Endothelial cell of umbilical vein (primary cell): ENCODE measurements around the gene TRDN. TPM values are rescaled to one million over a fixed set of nuclear protein-coding genes. Genes with fewer than 3 reads are reported as not detected.

Source experiments
- BruUV-seq: library from RNA; stranded (reverse); fragments of 400-500 nt; replicated peaks from 2 replicates; lab custom pipeline; 2021; lab: Mats Ljungman, UMichigan
- CTCF ChIA-PET: fragments of 300-600, 350-600 bp; sonication (Branson Sonifier 250); formaldehyde crosslinking; loops from one replicate; lab custom pipeline; 2021; ENCODE audit warnings: antibody characterized with exemption, inconsistent platforms; lab: Charles Lee
- POLR2A ChIA-PET: fragments of 300-600, 350-600 bp; sonication (Branson Sonifier 250); formaldehyde crosslinking; loops from one replicate; lab custom pipeline; 2021; ENCODE audit warnings: antibody characterized with exemption, inconsistent platforms; lab: Charles Lee
- DNase-seq: peaks from one replicate; pipeline ENCODE4 v3.0.0-alpha.2; 2011; ENCODE audit warnings: low read depth, low spot score
- FAIRE-seq: peaks from 2 replicates; lab custom pipeline; 2011; peaks lifted over from hg19 to GRCh38; lab: Jason Lieb, UNC
- H2AFZ ChIP-seq: 2 replicates; pipeline ENCODE4 v1.6.0; 2012; ENCODE audit warnings: low read depth, low read length, control low read depth, inconsistent platforms
- H3K27ac ChIP-seq: 2 replicates; pipeline ENCODE4 v1.5.1; 2011; ENCODE audit warnings: low read depth, mild to moderate bottlenecking, control low read depth, low read length, moderate library complexity; ENCODE audit not compliant: insufficient read depth
- H3K27me3 ChIP-seq, 2 experiments: 2 replicates each; pipeline versions ENCODE4 v1.6.0 to v1.6.1; 2011; ENCODE audit warnings: low read length in 2 of 2, mixed read lengths in 1 of 2; ENCODE audit not compliant: control insufficient read depth in 2 of 2, insufficient read depth in 2 of 2
- H3K36me3 ChIP-seq, 2 experiments: 2 replicates in 1 of 2; 3 replicates in 1 of 2; pipeline ENCODE4 v1.5.1; 2011; ENCODE audit warnings: low read length in 2 of 2, mild to moderate bottlenecking in 1 of 2, moderate library complexity in 1 of 2; ENCODE audit not compliant: control insufficient read depth in 2 of 2, insufficient read depth in 2 of 2; ENCODE audit errors: extremely low read depth in 1 of 2
- H3K4me1 ChIP-seq: 3 replicates; pipeline ENCODE4 v1.5.1; 2011; ENCODE audit warnings: mild to moderate bottlenecking, low read length; ENCODE audit not compliant: control insufficient read depth, insufficient read depth; ENCODE audit errors: extremely low read depth
- H3K4me2 ChIP-seq: 2 replicates; pipeline ENCODE4 v1.6.1; 2011; ENCODE audit warnings: low read length, control low read depth, mixed read lengths; ENCODE audit not compliant: insufficient read depth
- H3K4me3 ChIP-seq, 3 experiments: fragments of 200-600 bp in 1 of 3; sonication (generic), shearing (Covaris generic) in 1 of 3; replicated peaks in 1 of 3; 2 replicates each; pipeline ENCODE4 v1.5.1; 2011 to 2016; ENCODE audit warnings: control low read depth in 3 of 3, low read length in 3 of 3, mild to moderate bottlenecking in 2 of 3, inconsistent platforms in 1 of 3, low read depth in 1 of 3, moderate library complexity in 1 of 3; ENCODE audit not compliant: insufficient read depth in 1 of 3
- H3K79me2 ChIP-seq: 2 replicates; pipeline ENCODE4 v1.6.0; 2012; ENCODE audit warnings: low read length, inconsistent platforms; ENCODE audit not compliant: control insufficient read depth, insufficient read depth
- H3K9ac ChIP-seq: replicated peaks from 2 replicates; pipeline ENCODE3; 2011; ENCODE audit warnings: low read length, control low read depth; ENCODE audit not compliant: insufficient read depth; ENCODE audit errors: extremely low read depth
- H3K9me1 ChIP-seq: replicated peaks from 3 replicates; pipeline ENCODE4 v1.6.0; 2011; ENCODE audit warnings: mild to moderate bottlenecking, low read length; ENCODE audit not compliant: control insufficient read depth, insufficient read depth; ENCODE audit errors: extremely low read depth
- H3K9me3 ChIP-seq: replicated peaks from 2 replicates; pipeline ENCODE4 v1.5.1; 2012; ENCODE audit warnings: low read length, inconsistent platforms; ENCODE audit not compliant: control insufficient read depth, insufficient read depth
- H4K20me1 ChIP-seq: replicated peaks from 2 replicates; pipeline ENCODE3; 2011; ENCODE audit warnings: mild to moderate bottlenecking, low read length; ENCODE audit not compliant: control insufficient read depth, insufficient read depth; ENCODE audit errors: extremely low read depth
- EZH2 ChIP-seq: IDR thresholded peaks from 2 replicates; pipeline ENCODE4 v1.6.1; 2012; ENCODE audit warnings: borderline replicate concordance, low read depth, mild to moderate bottlenecking, moderate library complexity, low read length, inconsistent platforms; ENCODE audit not compliant: severe bottlenecking
- FOS ChIP-seq: IDR thresholded peaks from 2 replicates; pipeline ENCODE4 v1.6.1; 2011; ENCODE audit warnings: mild to moderate bottlenecking, low read length, moderate library complexity, borderline replicate concordance; ENCODE audit not compliant: insufficient read depth
- GATA2 ChIP-seq: IDR thresholded peaks from 2 replicates; pipeline ENCODE4 v1.7.0; 2011; ENCODE audit warnings: low read depth, mild to moderate bottlenecking, moderate library complexity, mixed read lengths, low read length; ENCODE audit not compliant: insufficient read length, insufficient read depth
- JUN ChIP-seq: IDR thresholded peaks from 2 replicates; pipeline ENCODE4 v1.6.1; 2011; ENCODE audit warnings: borderline replicate concordance, low read depth; ENCODE audit not compliant: insufficient read length, insufficient read depth
- MYC ChIP-seq: IDR thresholded peaks from one replicate; pipeline ENCODE4 v1.6.1; 2011; ENCODE audit warnings: mild to moderate bottlenecking, low read depth, low read length
- POLR2A ChIP-seq: IDR thresholded peaks from 2 replicates; pipeline ENCODE4 v1.6.1; 2012; ENCODE audit warnings: low read depth, mild to moderate bottlenecking, control low read depth, low read length
- POLR2AphosphoS5 ChIP-seq: IDR thresholded peaks from 2 replicates; pipeline ENCODE4 v1.6.1; 2012; ENCODE audit warnings: low read depth, mild to moderate bottlenecking, control low read depth, low read length, moderate library complexity; ENCODE audit not compliant: insufficient read depth
- dilution Hi-C: fragments of 300-500 bp; cut with MboI; formaldehyde crosslinking; loops from one replicate; pipeline ENCODE4 v1.15.0; 2019; ENCODE audit warnings: low sequenced_read_pairs; ENCODE audit not compliant: extremely low pct_ligation_motif_present
- intact Hi-C: fragments of 100-400 bp; cut with micrococcal nuclease; formaldehyde crosslinking; loops from one replicate; pipeline ENCODE4 v1.10.0; 2022
- polyA plus RNA-seq, 4 experiments: library from polyadenylated mRNA; depleted of rRNA in 3 of 4; stranded (reverse) in 3 of 4; unstranded in 1 of 4; fragments of >200 nt; gene quantifications; 2 replicates each; pipeline versions ENCODE4 v1.2.1 to v1.2.3, GENCODE V29; 2011 to 2012; ENCODE audit warnings: missing spikeins in 1 of 4
- total RNA-seq: library from RNA; stranded (reverse); gene quantifications from 2 replicates; pipeline ENCODE4 v1.2.3, GENCODE V29; 2021
- TF ChIP-seq, protein P1 (sequence below): IDR thresholded peaks from 2 replicates; pipeline ENCODE4 v1.6.1; 2011; ENCODE audit not compliant: insufficient read depth, insufficient read length
- TF ChIP-seq, protein P2 (sequence below), 2 donors: IDR thresholded peaks; 1 replicate in 1 of 2; 2 replicates in 1 of 2; pipeline ENCODE4 v1.5.1; 2011; ENCODE audit warnings: low read length in 2 of 2, mild to moderate bottlenecking in 2 of 2, moderate library complexity in 2 of 2, control low read depth in 1 of 2, inconsistent platforms in 1 of 2, low read depth in 1 of 2; ENCODE audit not compliant: insufficient read depth in 1 of 2; ENCODE audit errors: extremely low read depth in 1 of 2

The TRDN gene
- total and polyA plus RNA-seq, 2 donors (not counting 3 experiments of a cell fraction or from before 2014, with no cell fraction given): not detected

GRCh38 chr6:123589973-123590372, 46.8 kb downstream of the TRDN start:
- no peaks in the 10 kb centered on the region for H3K9me1 ChIP-seq
- FAIRE-seq (no peak), DNase-seq (no peak)
- peaks cover 6% of the 10 kb centered on the region for H3K4me1 ChIP-seq
- H3K27ac ChIP-seq: no peak overlapping the region
- no peaks in the 10 kb centered on the region for H3K79me2 ChIP-seq
- H3K27me3 ChIP-seq: no peaks in the 10 kb centered on the region
- no peak overlapping the region for H3K9ac ChIP-seq
- H3K4me2 ChIP-seq: no peak overlapping the region
- no TSS peak for BruUV-seq
- intact Hi-C loops (no loop called here), dilution Hi-C loops (no loop called here)
- no peaks in the 10 kb centered on the region for H4K20me1 ChIP-seq
- no peaks in the 10 kb centered on the region for H3K36me3 ChIP-seq
- ChIA-PET CTCF (interaction anchor here (0.6 to 1.8 kb wide), 3 partner anchors 26 to 137 kb away, joined by 3 to 6 read pairs (median 3); no protein-coding TSS in a partner anchor), POLR2A (no interaction called here)
- no peaks in the 10 kb centered on the region for H3K9me3 ChIP-seq
- H3K4me3 ChIP-seq: no peak overlapping the region
- no peak overlapping the region for H2AFZ ChIP-seq
- TF ChIP-seq JUN (no peak), EZH2 (no peak), FOS (no peak), MYC (no peak), GATA2 (no peak), POLR2AphosphoS5 (no peak), POLR2A (no peak)
- TF ChIP-seq, protein P1, sequence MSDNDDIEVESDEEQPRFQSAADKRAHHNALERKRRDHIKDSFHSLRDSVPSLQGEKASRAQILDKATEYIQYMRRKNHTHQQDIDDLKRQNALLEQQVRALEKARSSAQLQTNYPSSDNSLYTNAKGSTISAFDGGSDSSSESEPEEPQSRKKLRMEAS: no peak
- TF ChIP-seq, protein P2, sequence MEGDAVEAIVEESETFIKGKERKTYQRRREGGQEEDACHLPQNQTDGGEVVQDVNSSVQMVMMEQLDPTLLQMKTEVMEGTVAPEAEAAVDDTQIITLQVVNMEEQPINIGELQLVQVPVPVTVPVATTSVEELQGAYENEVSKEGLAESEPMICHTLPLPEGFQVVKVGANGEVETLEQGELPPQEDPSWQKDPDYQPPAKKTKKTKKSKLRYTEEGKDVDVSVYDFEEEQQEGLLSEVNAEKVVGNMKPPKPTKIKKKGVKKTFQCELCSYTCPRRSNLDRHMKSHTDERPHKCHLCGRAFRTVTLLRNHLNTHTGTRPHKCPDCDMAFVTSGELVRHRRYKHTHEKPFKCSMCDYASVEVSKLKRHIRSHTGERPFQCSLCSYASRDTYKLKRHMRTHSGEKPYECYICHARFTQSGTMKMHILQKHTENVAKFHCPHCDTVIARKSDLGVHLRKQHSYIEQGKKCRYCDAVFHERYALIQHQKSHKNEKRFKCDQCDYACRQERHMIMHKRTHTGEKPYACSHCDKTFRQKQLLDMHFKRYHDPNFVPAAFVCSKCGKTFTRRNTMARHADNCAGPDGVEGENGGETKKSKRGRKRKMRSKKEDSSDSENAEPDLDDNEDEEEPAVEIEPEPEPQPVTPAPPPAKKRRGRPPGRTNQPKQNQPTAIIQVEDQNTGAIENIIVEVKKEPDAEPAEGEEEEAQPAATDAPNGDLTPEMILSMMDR (IDR thresholded peaks at IDR 0.05; ENCODE audit: extremely low read depth in 1 of 2, insufficient read depth in 1 of 2, low read depth in 1 of 2, low read length in 2 of 2): no peak
